ENCODE measurements around the gene DEPDC5. TPM values are rescaled to one million over a fixed set of nuclear protein-coding genes. Genes with fewer than 3 reads are reported as not detected.
"Not testable (repeated sequence)": the region's sequence is repeated elsewhere in the genome, so short reads cannot be mapped to it uniquely, and the experiment has no call there.

DEPDC5 gene
- total RNA-seq, 3 donors from 2014 or later (not counting 1 experiment from before 2014, with no cell fraction given): 56.7 to 67.9 (median 62.6) TPM

DNA sequence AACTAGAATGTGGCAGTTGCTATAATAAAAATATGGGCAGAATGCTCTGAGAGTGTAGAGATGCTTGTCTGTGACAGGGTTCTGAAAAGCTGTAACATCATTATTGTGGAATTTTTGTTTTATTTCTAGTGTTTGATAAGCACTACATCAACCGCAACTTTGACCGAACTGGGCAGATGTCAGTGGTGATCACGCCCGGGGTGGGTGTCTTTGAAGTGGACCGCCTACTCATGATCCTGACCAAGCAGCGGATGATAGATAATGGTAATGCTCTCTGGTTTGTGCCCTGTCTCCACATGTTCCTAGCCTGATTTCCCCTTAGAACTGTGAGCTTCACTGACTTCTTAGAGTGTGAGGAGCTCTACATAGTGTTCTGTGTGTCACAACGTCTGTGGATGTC lies 48.8 kb downstream of the DEPDC5 start:
- ATAC-seq: no peak
- Mint-ChIP-seq H3K27ac (no peak overlapping the region), H3K4me3 (no peak overlapping the region), H3K36me3 (peaks cover 32% of the 10 kb centered on the region), H3K27me3 (ENCODE audit: low read depth in 2 of 2) (no peaks in the 10 kb centered on the region), H3K4me1 (no peaks in the 10 kb centered on the region), H3K9me3 (no peaks in the 10 kb centered on the region)
- Histone ChIP-seq H3K27ac (ENCODE audit: low read length) (no peak overlapping the region), H3K4me1 (ENCODE audit: control insufficient read depth, insufficient read depth, low read length) (no peaks in the 10 kb centered on the region), H3K27me3 (ENCODE audit: control insufficient read depth, insufficient read depth, low read length) (no peaks in the 10 kb centered on the region), H3K9me3 (ENCODE audit: control insufficient read depth, insufficient read depth, low read length) (no peaks in the 10 kb centered on the region), H3K36me3 (ENCODE audit: control insufficient read depth, insufficient read depth, low read length) (peaks cover 76% of the 10 kb centered on the region), H3K4me3 (ENCODE audit: low read length) (no peak overlapping the region)
- 95% methylated on average over 7 of the region's 7 CpGs for WGBS (ENCODE audit: insufficient coverage)
- no peak for DNase-seq
- intact Hi-C loops (cut with micrococcal nuclease): no loop called here
- TF ChIP-seq, protein P1, sequence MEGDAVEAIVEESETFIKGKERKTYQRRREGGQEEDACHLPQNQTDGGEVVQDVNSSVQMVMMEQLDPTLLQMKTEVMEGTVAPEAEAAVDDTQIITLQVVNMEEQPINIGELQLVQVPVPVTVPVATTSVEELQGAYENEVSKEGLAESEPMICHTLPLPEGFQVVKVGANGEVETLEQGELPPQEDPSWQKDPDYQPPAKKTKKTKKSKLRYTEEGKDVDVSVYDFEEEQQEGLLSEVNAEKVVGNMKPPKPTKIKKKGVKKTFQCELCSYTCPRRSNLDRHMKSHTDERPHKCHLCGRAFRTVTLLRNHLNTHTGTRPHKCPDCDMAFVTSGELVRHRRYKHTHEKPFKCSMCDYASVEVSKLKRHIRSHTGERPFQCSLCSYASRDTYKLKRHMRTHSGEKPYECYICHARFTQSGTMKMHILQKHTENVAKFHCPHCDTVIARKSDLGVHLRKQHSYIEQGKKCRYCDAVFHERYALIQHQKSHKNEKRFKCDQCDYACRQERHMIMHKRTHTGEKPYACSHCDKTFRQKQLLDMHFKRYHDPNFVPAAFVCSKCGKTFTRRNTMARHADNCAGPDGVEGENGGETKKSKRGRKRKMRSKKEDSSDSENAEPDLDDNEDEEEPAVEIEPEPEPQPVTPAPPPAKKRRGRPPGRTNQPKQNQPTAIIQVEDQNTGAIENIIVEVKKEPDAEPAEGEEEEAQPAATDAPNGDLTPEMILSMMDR (IDR thresholded peaks at IDR 0.05): no peak

DNA sequence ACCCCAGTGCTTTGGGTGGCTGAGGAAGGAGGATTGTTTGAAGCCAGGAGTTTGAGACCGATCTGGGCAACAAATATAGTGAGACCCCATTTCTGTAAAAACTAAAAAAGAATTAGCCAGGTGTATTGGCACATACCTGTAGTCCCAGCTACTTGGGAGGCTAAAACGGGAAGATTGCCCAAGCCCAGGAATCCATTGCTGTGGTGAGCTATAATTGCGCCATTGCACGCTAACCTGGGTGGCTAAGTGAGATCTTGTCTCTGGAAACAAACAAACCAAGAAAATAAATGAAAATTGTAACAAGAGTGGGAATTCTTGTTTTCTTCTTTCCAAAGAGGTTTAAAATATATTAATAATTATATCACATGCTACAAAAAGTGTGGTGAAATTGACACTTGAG lies 52.9 kb downstream of the DEPDC5 start:
- no peaks in the 10 kb centered on the region for H3K27me3 Mint-ChIP-seq (ENCODE audit: low read depth in 2 of 2)
- intact Hi-C loops (cut with micrococcal nuclease): no loop called here
- Histone ChIP-seq H3K4me1 (ENCODE audit: control insufficient read depth, insufficient read depth, low read length) (no peaks in the 10 kb centered on the region), H3K27ac (ENCODE audit: low read length) (no peak overlapping the region), H3K36me3 (ENCODE audit: control insufficient read depth, insufficient read depth, low read length) (peaks cover 64% of the 10 kb centered on the region), H3K9me3 (ENCODE audit: control insufficient read depth, insufficient read depth, low read length) (no peaks in the 10 kb centered on the region), H3K27me3 (ENCODE audit: control insufficient read depth, insufficient read depth, low read length) (no peaks in the 10 kb centered on the region), H3K4me3 (ENCODE audit: low read length) (no peak overlapping the region)
- no peaks in the 10 kb centered on the region for H3K9me3 Mint-ChIP-seq
- H3K4me1 Mint-ChIP-seq: no peaks in the 10 kb centered on the region
- TF ChIP-seq, protein P1 (IDR thresholded peaks at IDR 0.05): no peak
- H3K4me3 Mint-ChIP-seq: no peak overlapping the region
- DNase-seq (no peak), ATAC-seq (no peak)
- 97% methylated on average over 4 of the region's 4 CpGs for WGBS (ENCODE audit: insufficient coverage)
- peaks cover 39% of the 10 kb centered on the region for H3K36me3 Mint-ChIP-seq
- H3K27ac Mint-ChIP-seq: no peak overlapping the region

DNA sequence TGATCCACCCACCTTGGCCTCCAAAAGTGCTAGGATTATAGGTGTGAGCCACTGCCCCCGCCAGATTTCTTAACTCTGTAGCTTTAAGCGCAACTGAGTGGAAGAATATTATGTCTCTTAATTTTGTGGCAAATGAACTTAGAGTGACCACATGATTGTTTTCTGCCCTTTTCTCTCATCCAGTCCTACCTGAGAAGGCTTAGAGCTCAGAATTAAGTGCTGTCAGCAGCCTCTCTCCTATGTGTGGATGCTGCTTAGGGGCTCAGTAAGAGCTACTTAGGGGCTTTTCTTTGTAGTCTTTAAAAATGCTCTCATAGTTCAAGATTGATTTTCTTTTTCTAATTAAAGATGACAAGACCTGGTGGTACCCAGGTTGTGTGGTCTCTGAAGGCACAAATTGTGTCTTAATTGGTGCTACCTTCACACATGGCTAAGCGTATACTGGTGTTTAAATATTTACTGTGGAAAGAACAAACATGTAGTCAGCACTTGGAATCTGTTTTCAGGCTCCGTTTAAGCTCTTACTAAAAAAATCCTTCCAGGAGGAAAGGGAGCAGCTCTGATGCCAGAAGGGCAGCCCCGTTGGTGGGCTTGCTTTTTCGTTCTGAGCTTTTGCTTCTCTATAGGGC lies 59.3 kb downstream of the DEPDC5 start:
- no peaks in the 10 kb centered on the region for H3K27me3 ChIP-seq (ENCODE audit: control insufficient read depth, insufficient read depth, low read length)
- no peak overlapping the region for H3K4me3 ChIP-seq (ENCODE audit: low read length)
- intact Hi-C loops (cut with micrococcal nuclease): no loop called here
- Mint-ChIP-seq H3K27ac (no peak overlapping the region), H3K36me3 (peaks cover 16% of the 10 kb centered on the region), H3K27me3 (ENCODE audit: low read depth in 2 of 2) (no peaks in the 10 kb centered on the region), H3K4me3 (no peak overlapping the region), H3K4me1 (no peaks in the 10 kb centered on the region), H3K9me3 (no peaks in the 10 kb centered on the region)
- no peaks in the 10 kb centered on the region for H3K9me3 ChIP-seq (ENCODE audit: control insufficient read depth, insufficient read depth, low read length)
- ATAC-seq (no peak), DNase-seq (no peak)
- peaks cover 51% of the 10 kb centered on the region for H3K36me3 ChIP-seq (ENCODE audit: control insufficient read depth, insufficient read depth, low read length)
- no peaks in the 10 kb centered on the region for H3K4me1 ChIP-seq (ENCODE audit: control insufficient read depth, insufficient read depth, low read length)
- TF ChIP-seq, protein P1 (IDR thresholded peaks at IDR 0.05): no peak
- H3K27ac ChIP-seq (ENCODE audit: low read length): no peak overlapping the region
- WGBS (ENCODE audit: insufficient coverage): 95% methylated on average over 5 of the region's 6 CpGs

DNA sequence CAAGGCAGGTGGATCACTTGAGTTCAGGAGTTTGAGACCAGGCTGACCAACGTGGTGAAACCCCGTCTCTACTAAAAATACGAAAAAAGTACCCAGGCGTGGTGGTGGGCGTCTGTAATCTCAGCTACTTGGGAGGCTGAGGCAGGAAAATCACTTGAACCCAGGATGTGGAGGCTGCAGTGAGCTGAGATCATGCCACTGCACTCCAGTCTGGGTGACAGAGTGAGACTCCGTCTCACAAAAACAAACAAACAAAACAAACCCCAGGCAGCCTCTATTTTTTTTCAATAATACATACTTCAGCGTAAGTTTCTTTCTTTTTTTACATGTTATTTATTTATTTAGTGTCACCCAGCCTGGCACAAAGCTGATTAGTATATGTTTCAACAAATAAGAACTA lies 60.1 kb downstream of the DEPDC5 start:
- H3K9me3 Mint-ChIP-seq; H3K9me3 ChIP-seq (ENCODE audit: control insufficient read depth, insufficient read depth, low read length); ATAC-seq; DNase-seq; H3K27ac ChIP-seq (ENCODE audit: low read length); H3K4me3 Mint-ChIP-seq; H3K27ac Mint-ChIP-seq; H3K27me3 ChIP-seq (ENCODE audit: control insufficient read depth, insufficient read depth, low read length); H3K4me3 ChIP-seq (ENCODE audit: low read length); H3K27me3 Mint-ChIP-seq (ENCODE audit: low read depth in 2 of 2); H3K4me1 ChIP-seq (ENCODE audit: control insufficient read depth, insufficient read depth, low read length); H3K4me1 Mint-ChIP-seq; intact Hi-C loops (cut with micrococcal nuclease): not testable (repeated sequence)
- WGBS (ENCODE audit: insufficient coverage): 93% methylated on average over 7 of the region's 7 CpGs
- H3K36me3 Mint-ChIP-seq: peaks cover 16% of the 10 kb centered on the region
- H3K36me3 ChIP-seq (ENCODE audit: control insufficient read depth, insufficient read depth, low read length): peaks cover 59% of the 10 kb centered on the region
